ENCODE results near the gene PCBP3.

DNA sequence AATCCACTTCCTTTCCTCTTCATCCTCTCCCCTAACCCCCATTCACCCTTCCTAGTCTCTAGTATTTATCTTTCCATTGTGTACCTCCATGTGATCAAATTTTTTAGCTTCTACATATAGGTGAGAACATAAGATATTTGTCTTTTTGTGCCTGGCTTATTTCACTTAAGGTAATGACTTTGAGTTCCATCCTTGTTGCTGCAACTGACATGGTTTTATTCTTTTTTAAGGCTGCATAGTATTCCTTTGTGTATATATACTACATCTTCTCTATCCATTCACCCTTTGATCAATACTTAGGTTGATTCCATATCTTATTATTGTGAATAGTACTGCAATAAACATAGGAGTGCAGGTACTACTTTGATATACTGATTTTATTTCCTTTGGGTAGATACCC is 128.7 kb downstream of the PCBP3 start:
- TF ChIP-seq, protein P1, sequence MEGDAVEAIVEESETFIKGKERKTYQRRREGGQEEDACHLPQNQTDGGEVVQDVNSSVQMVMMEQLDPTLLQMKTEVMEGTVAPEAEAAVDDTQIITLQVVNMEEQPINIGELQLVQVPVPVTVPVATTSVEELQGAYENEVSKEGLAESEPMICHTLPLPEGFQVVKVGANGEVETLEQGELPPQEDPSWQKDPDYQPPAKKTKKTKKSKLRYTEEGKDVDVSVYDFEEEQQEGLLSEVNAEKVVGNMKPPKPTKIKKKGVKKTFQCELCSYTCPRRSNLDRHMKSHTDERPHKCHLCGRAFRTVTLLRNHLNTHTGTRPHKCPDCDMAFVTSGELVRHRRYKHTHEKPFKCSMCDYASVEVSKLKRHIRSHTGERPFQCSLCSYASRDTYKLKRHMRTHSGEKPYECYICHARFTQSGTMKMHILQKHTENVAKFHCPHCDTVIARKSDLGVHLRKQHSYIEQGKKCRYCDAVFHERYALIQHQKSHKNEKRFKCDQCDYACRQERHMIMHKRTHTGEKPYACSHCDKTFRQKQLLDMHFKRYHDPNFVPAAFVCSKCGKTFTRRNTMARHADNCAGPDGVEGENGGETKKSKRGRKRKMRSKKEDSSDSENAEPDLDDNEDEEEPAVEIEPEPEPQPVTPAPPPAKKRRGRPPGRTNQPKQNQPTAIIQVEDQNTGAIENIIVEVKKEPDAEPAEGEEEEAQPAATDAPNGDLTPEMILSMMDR (IDR thresholded peaks at IDR 0.05; ENCODE audit: borderline replicate concordance, extremely low read depth, low read length, poor library complexity, severe bottlenecking): no peak
- TF ChIP-seq EZH2 (IDR thresholded peaks at IDR 0.05; ENCODE audit: borderline replicate concordance, low read depth, low read length, severe bottlenecking): no peak
